CD1c-positive myeloid dendritic cell (primary cell): Measurements from ENCODE around the gene MITF.

ENCODE experiments used
- DNase-seq: peaks from one replicate; pipeline ENCODE4 v3.0.0-alpha.2; 2016; ENCODE audit errors: extremely low spot score

Gene MITF

GRCh38 chr3:69729147-69729919 is 9.9 kb upstream of the MITF start:
- DNase-seq, result no peak

GRCh38 chr3:69731080-69731479 is 8.2 kb upstream of the MITF start:
- DNase-seq, result no peak

GRCh38 chr3:69735893-69736292 is 3.4 kb upstream of the MITF start:
- peak; percentile 34 for DNase-seq

- no peak for DNase-seq
These were observed 1.9 kb upstream of the MITF start for GRCh38 chr3:69737392-69737791.

- peak; percentile 53 for DNase-seq
These were observed 949 bp upstream of the MITF start for GRCh38 chr3:69738315-69738714.

- DNase-seq, result peak; percentile 34
These were observed 433 bp upstream of the MITF start for GRCh38 chr3:69738859-69739203.

GRCh38 chr3:69740103-69741021 is 1.1 kb downstream of the MITF start:
- peak; percentile 52 for DNase-seq

- DNase-seq, result no peak
These were observed 1.9 kb downstream of the MITF start for GRCh38 chr3:69741032-69741767.

GRCh38 chr3:69742391-69742790 is 3.1 kb downstream of the MITF start:
- DNase-seq, result no peak

GRCh38 chr3:69743975-69744906 is 5.0 kb downstream of the MITF start:
- peak; percentile 38 for DNase-seq

GRCh38 chr3:69745505-69745904 is 6.2 kb downstream of the MITF start:
- DNase-seq, result no peak

- DNase-seq, result no peak
These were observed 6.9 kb downstream of the MITF start for GRCh38 chr3:69746119-69746518.

- DNase-seq, result peak; percentile 91
These were observed 8.4 kb downstream of the MITF start for GRCh38 chr3:69747511-69748258.

- DNase-seq, result peak; percentile 70
These were observed 9.2 kb downstream of the MITF start for GRCh38 chr3:69748503-69748902.

GRCh38 chr3:69749461-69749860 is 10.2 kb downstream of the MITF start:
- no peak for DNase-seq

GRCh38 chr3:69750549-69750948 is 11.3 kb downstream of the MITF start:
- no peak for DNase-seq

GRCh38 chr3:69751074-69751476 is 11.8 kb downstream of the MITF start:
- peak; percentile 52 for DNase-seq

- DNase-seq, result peak; percentile 74
These were observed 13.0 kb downstream of the MITF start for GRCh38 chr3:69752241-69752640.

- no peak for DNase-seq
These were observed 14.0 kb downstream of the MITF start for GRCh38 chr3:69753179-69753775.

GRCh38 chr3:69755795-69756194 is 16.5 kb downstream of the MITF start:
- DNase-seq, result no peak
